H9 (cell line): ENCODE results near the gene ZNF768. TPM values are rescaled to one million over a fixed set of nuclear protein-coding genes. Genes with fewer than 3 reads are reported as not detected.
A peak's percentile ranks its signal among the peaks of the same experiment; 100 is the strongest.

Experiments
- DNase-seq: peaks from one replicate; pipeline ENCODE4 v3.0.0-alpha.2; 2017
- H2AFZ ChIP-seq: one replicate; pipeline ENCODE4 v1.6.1; 2013; ENCODE audit warnings: mild to moderate bottlenecking, low read length, control low read depth, moderate library complexity
- H2AK5ac ChIP-seq: 2 replicates; pipeline ENCODE4 v1.6.1; 2013; ENCODE audit warnings: low read length, control low read depth, mixed read lengths; ENCODE audit not compliant: insufficient read length
- H2BK120ac ChIP-seq: one replicate; pipeline ENCODE4 v1.6.1; 2013; ENCODE audit warnings: low read depth, mild to moderate bottlenecking, low read length, control low read depth, inconsistent platforms; ENCODE audit not compliant: poor library complexity, severe bottlenecking
- H2BK12ac ChIP-seq: 2 replicates; pipeline ENCODE4 v1.6.1; 2013; ENCODE audit warnings: low read length, control low read depth, mixed read lengths, low read depth; ENCODE audit not compliant: insufficient read length
- H2BK15ac ChIP-seq: 2 replicates; pipeline ENCODE4 v1.6.1; 2013; ENCODE audit warnings: low read depth, low read length, control low read depth
- H2BK20ac ChIP-seq: one replicate; pipeline ENCODE4 v1.6.1; 2013; ENCODE audit warnings: low read depth, mild to moderate bottlenecking, low read length, control low read depth, inconsistent platforms; ENCODE audit not compliant: poor library complexity, severe bottlenecking
- H2BK5ac ChIP-seq: 2 replicates; pipeline ENCODE4 v1.6.1; 2013; ENCODE audit warnings: low read length, control low read depth, mixed read lengths; ENCODE audit not compliant: insufficient read length
- H3K14ac ChIP-seq: 2 replicates; pipeline ENCODE4 v1.6.1; 2013; ENCODE audit warnings: low read length, control low read depth; ENCODE audit not compliant: insufficient read depth
- H3K18ac ChIP-seq: 2 replicates; pipeline ENCODE4 v1.6.1; 2013; ENCODE audit warnings: low read depth, mild to moderate bottlenecking, mixed read lengths, low read length, control low read depth; ENCODE audit not compliant: insufficient read length
- H3K23ac ChIP-seq: 2 replicates; pipeline ENCODE4 v1.6.1; 2013; ENCODE audit warnings: low read length, control low read depth, mixed read lengths, low read depth; ENCODE audit not compliant: insufficient read length
- H3K23me2 ChIP-seq: 2 replicates; pipeline ENCODE4 v1.6.1; 2013; ENCODE audit warnings: low read depth, mild to moderate bottlenecking, mixed read lengths, low read length, control low read depth; ENCODE audit not compliant: insufficient read length, poor library complexity, severe bottlenecking
- H3K27ac ChIP-seq: 2 replicates; pipeline ENCODE4 v1.5.1; 2013; ENCODE audit warnings: low read length, control low read depth, mixed read lengths, low read depth; ENCODE audit not compliant: insufficient read length
- H3K27me3 ChIP-seq: 2 replicates; pipeline ENCODE4 v1.6.1; 2013; ENCODE audit warnings: low read length, control low read depth, inconsistent platforms; ENCODE audit not compliant: insufficient read depth
- H3K4ac ChIP-seq: 2 replicates; pipeline ENCODE4 v1.6.1; 2013; ENCODE audit warnings: low read depth, mild to moderate bottlenecking, control low read depth, inconsistent platforms, low read length, moderate library complexity
- H3K4me1 ChIP-seq: 2 replicates; pipeline ENCODE4 v1.6.1; 2013; ENCODE audit warnings: low read length, control low read depth, inconsistent platforms; ENCODE audit not compliant: insufficient read depth
- H3K4me2 ChIP-seq: 2 replicates; pipeline ENCODE4 v1.6.1; 2013; ENCODE audit warnings: low read length, control low read depth, mixed read lengths; ENCODE audit not compliant: insufficient read length, insufficient read depth
- H3K56ac ChIP-seq: 2 replicates; pipeline ENCODE4 v1.6.1; 2013; ENCODE audit warnings: low read depth, mild to moderate bottlenecking, mixed read lengths, low read length, control low read depth; ENCODE audit not compliant: insufficient read length
- H3K79me1 ChIP-seq: 2 replicates; pipeline ENCODE4 v1.6.1; 2013; ENCODE audit warnings: low read depth, mild to moderate bottlenecking, moderate library complexity, low read length, control low read depth, inconsistent platforms; ENCODE audit not compliant: insufficient read depth, poor library complexity, severe bottlenecking
- H3K79me2 ChIP-seq: 2 replicates; pipeline ENCODE4 v1.6.1; 2013; ENCODE audit warnings: low read length, control low read depth, inconsistent platforms; ENCODE audit not compliant: insufficient read depth
- H3K9ac ChIP-seq: 2 replicates; pipeline ENCODE4 v1.6.1; 2013; ENCODE audit warnings: low read length, control low read depth, mixed read lengths; ENCODE audit not compliant: insufficient read length; ENCODE audit errors: extremely low read depth
- H3K9me3 ChIP-seq: one replicate; pipeline ENCODE4 v1.6.1; 2013; ENCODE audit warnings: low read depth, low read length, inconsistent platforms; ENCODE audit not compliant: control insufficient read depth
- H3T11ph ChIP-seq: one replicate; pipeline ENCODE4 v1.6.1; 2013; ENCODE audit warnings: mild to moderate bottlenecking, low read length, control low read depth, inconsistent platforms
- H4K20me1 ChIP-seq: one replicate; pipeline ENCODE4 v1.6.1; 2013; ENCODE audit not compliant: control insufficient read depth, insufficient read length, insufficient read depth
- H4K5ac ChIP-seq: 2 replicates; pipeline ENCODE4 v1.6.1; 2013; ENCODE audit warnings: low read depth, mild to moderate bottlenecking, mixed read lengths, low read length, control low read depth; ENCODE audit not compliant: insufficient read length
- H4K8ac ChIP-seq: replicated peaks from 2 replicates; pipeline ENCODE4 v1.6.1; 2013; ENCODE audit warnings: low read length, control low read depth, mixed read lengths, low read depth; ENCODE audit not compliant: insufficient read length
- H4K91ac ChIP-seq: 2 replicates; pipeline ENCODE4 v1.6.1; 2013; ENCODE audit warnings: low read depth, mild to moderate bottlenecking, moderate library complexity, mixed read lengths, low read length, control low read depth; ENCODE audit not compliant: insufficient read length
- H3K27ac Mint-ChIP-seq, 3 experiments: 2 replicates in 2 of 3; 3 replicates in 1 of 3; pipeline ENCODE4 v1.8.0; 2020 to 2021; ENCODE audit warnings: mixed read lengths in 3 of 3, mild to moderate bottlenecking in 1 of 3, moderate library complexity in 1 of 3
- H3K27me3 Mint-ChIP-seq: 2 replicates; pipeline ENCODE4 v1.8.0; 2021; ENCODE audit warnings: low read depth, mild to moderate bottlenecking, moderate library complexity, mixed read lengths
- H3K36me3 Mint-ChIP-seq, 3 experiments: 2 replicates in 2 of 3; 3 replicates in 1 of 3; pipeline ENCODE4 v1.8.0; 2020 to 2021; ENCODE audit warnings: low read depth in 3 of 3, mixed read lengths in 3 of 3; ENCODE audit not compliant: insufficient read depth in 1 of 3
- H3K4me1 Mint-ChIP-seq, 2 experiments: 2 replicates each; pipeline ENCODE4 v1.8.0; 2020; ENCODE audit warnings: mixed read lengths in 2 of 2
- H3K4me3 Mint-ChIP-seq, 2 experiments: 2 replicates in 1 of 2; 3 replicates in 1 of 2; pipeline ENCODE4 v1.8.0; 2020 to 2021; ENCODE audit warnings: mild to moderate bottlenecking in 2 of 2, mixed read lengths in 2 of 2, moderate library complexity in 1 of 2
- H3K9me3 Mint-ChIP-seq, 2 experiments: 2 replicates in 1 of 2; 3 replicates in 1 of 2; pipeline ENCODE4 v1.8.0; 2020; ENCODE audit warnings: mild to moderate bottlenecking in 2 of 2, mixed read lengths in 2 of 2, moderate library complexity in 1 of 2
- CTCF ChIP-seq: fragments of 200-600 bp; sonication (generic); conservative IDR thresholded peaks from 3 replicates; pipeline ENCODE4 v1.8.0; 2021; ENCODE audit warnings: antibody characterized with exemption, mild to moderate bottlenecking
- WGBS: extraction: QIAGEN DNeasy Blood & Tissue Kit; methylation state at CpG from one replicate; pipeline ENCODE4 v1.1.7; 2013; ENCODE audit warnings: missing lambda C conversion rate, low lambda C conversion rate, mixed read lengths; ENCODE audit not compliant: insufficient read length; ENCODE audit errors: extremely low coverage; 5-methylcytosine and 5-hydroxymethylcytosine counted together
- total RNA-seq: library from RNA; stranded (reverse); gene quantifications from 2 replicates; pipeline ENCODE4 v1.2.1, GENCODE V29; 2021

ZNF768 gene
- total RNA-seq, 1 experiment from 2014 or later, result 40.0 TPM

GRCh38 chr16:30571445-30572322, 45.3 kb upstream of the ZNF768 start, which contains the start of gene ZNF688:
Gene ZNF688, minus strand, starts transcription at chr16:30571714. Its CDS starts 85 bp downstream, at chr16:30571629.
- no peak within 1 kb of the TSS for H4K91ac ChIP-seq
- Mint-ChIP-seq H3K4me3 (peak within 1 kb of the TSS; percentile 83 to 95), H3K36me3 (no peaks in the 10 kb centered on the region; a peak in 1 of 7 replicates), H3K27ac (peak within 1 kb of the TSS; percentile 89 to 97 (median 91); a peak in 6 of 7 replicates), H3K27me3 (peaks cover 7% of the 10 kb centered on the region), H3K9me3 (no peaks in the 10 kb centered on the region), H3K4me1 (peaks cover 13% of the 10 kb centered on the region in 2 experiments)
- peak within 1 kb of the TSS; percentile 96 for H3K4me2 ChIP-seq
- no peak within 1 kb of the TSS for H2BK120ac ChIP-seq
- H3K9me3 ChIP-seq, result no peaks in the 10 kb centered on the region
- H3K23me2 ChIP-seq, result peaks cover 16% of the 10 kb centered on the region
- H3K14ac ChIP-seq, result peak within 1 kb of the TSS; percentile 74
- no peak within 1 kb of the TSS for H4K8ac ChIP-seq
- H2BK20ac ChIP-seq, result no peak within 1 kb of the TSS
- H3T11ph ChIP-seq, result no peak within 1 kb of the TSS
- peak within 1 kb of the TSS; percentile 18 for H3K18ac ChIP-seq
- no peaks in the 10 kb centered on the region for H3K27me3 ChIP-seq
- H3K4ac ChIP-seq, result no peak within 1 kb of the TSS
- peak within 1 kb of the TSS; percentile 43 for H3K9ac ChIP-seq
- H2AK5ac ChIP-seq, result no peak within 1 kb of the TSS
- no peaks in the 10 kb centered on the region; the same call in 1 of the 2 replicates for H3K4me1 ChIP-seq
- no peak within 1 kb of the TSS for H2BK5ac ChIP-seq
- H3K79me1 ChIP-seq, result no peaks in the 10 kb centered on the region
- no peak within 1 kb of the TSS for H2BK12ac ChIP-seq
- no peak for TF ChIP-seq CTCF
- H2BK15ac ChIP-seq, result no peak within 1 kb of the TSS
- H4K20me1 ChIP-seq, result no peaks in the 10 kb centered on the region
- H3K27ac ChIP-seq, result no peak within 1 kb of the TSS
- no peak within 1 kb of the TSS for H3K56ac ChIP-seq
- H4K5ac ChIP-seq, result no peak within 1 kb of the TSS
- DNase-seq, result peak; percentile 96
- no peak within 1 kb of the TSS for H2AFZ ChIP-seq
- H3K23ac ChIP-seq, result no peak within 1 kb of the TSS
- no CpG with 5 or more reads among the region's 67 CpGs for WGBS
- no peaks in the 10 kb centered on the region for H3K79me2 ChIP-seq
